ENCODE results near the gene LLGL2.
A peak's percentile ranks its signal among the peaks of the same experiment; 100 is the strongest.

DNA sequence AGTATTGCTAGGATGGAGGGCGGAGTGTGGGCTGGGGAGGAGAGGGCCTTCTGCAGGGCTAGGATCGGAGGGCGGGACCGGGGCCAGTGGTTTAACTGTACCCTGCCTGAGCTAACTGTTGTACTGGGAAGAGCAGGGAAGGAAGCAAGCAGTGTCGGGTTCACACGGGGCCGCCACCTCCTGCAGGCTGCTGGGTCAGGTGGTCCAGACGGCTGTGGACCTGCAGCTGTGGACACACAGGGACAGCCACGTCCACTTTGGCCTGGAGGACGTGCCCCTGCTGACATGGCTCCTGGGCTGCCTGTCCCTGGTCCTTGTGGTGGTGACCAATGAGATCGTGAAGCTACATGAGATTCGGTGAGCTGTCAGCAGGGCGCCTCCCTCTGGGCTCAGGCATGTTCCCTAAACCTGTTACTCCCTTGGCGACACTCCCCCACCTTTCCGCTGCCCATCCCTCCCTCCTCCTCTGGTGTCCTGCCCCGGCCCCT is 26.7 kb upstream of the LLGL2 start:
- TF ChIP-seq, protein P1, sequence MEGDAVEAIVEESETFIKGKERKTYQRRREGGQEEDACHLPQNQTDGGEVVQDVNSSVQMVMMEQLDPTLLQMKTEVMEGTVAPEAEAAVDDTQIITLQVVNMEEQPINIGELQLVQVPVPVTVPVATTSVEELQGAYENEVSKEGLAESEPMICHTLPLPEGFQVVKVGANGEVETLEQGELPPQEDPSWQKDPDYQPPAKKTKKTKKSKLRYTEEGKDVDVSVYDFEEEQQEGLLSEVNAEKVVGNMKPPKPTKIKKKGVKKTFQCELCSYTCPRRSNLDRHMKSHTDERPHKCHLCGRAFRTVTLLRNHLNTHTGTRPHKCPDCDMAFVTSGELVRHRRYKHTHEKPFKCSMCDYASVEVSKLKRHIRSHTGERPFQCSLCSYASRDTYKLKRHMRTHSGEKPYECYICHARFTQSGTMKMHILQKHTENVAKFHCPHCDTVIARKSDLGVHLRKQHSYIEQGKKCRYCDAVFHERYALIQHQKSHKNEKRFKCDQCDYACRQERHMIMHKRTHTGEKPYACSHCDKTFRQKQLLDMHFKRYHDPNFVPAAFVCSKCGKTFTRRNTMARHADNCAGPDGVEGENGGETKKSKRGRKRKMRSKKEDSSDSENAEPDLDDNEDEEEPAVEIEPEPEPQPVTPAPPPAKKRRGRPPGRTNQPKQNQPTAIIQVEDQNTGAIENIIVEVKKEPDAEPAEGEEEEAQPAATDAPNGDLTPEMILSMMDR (IDR thresholded peaks at IDR 0.05 in 4 of 5, conservative IDR thresholded peaks at IDR 0.05 in 1 of 5) = peak in 1 of 5 experiments; percentile 18
- TF ChIP-seq POLR2A (IDR thresholded peaks at IDR 0.05) = no peak
